ENCODE data around the gene RADIL.
"Not testable (repeated sequence)": the region's sequence is repeated elsewhere in the genome, so short reads cannot be mapped to it uniquely, and the experiment has no call there.

RADIL gene

GRCh38 chr7:4808026-4808425 lies 75.5 kb downstream of the RADIL start:
- no peak for DNase-seq

GRCh38 chr7:4807598-4808016 lies 75.9 kb downstream of the RADIL start:
- DNase-seq, result no peak

GRCh38 chr7:4806983-4807597 lies 76.4 kb downstream of the RADIL start:
- no peak for DNase-seq

GRCh38 chr7:4805984-4806300 lies 77.6 kb downstream of the RADIL start:
- DNase-seq, result no peak

GRCh38 chr7:4805110-4805983 lies 78.2 kb downstream of the RADIL start:
- peak; percentile 15 for DNase-seq

GRCh38 chr7:4803397-4804241 lies 79.9 kb downstream of the RADIL start:
- peak; percentile 17 for DNase-seq

GRCh38 chr7:4802577-4802976 lies 80.9 kb downstream of the RADIL start:
- DNase-seq, result not testable (repeated sequence)

GRCh38 chr7:4801839-4802231 lies 81.7 kb downstream of the RADIL start:
- no peak for DNase-seq

GRCh38 chr7:4800926-4801838 lies 82.3 kb downstream of the RADIL start:
- DNase-seq, result no peak

- DNase-seq, result no peak
Observed at GRCh38 chr7:4800487-4800886, 83.0 kb downstream of the RADIL start.

- peak; percentile 59 for DNase-seq
Observed at GRCh38 chr7:4799508-4800268, 83.8 kb downstream of the RADIL start.

GRCh38 chr7:4798706-4799235 lies 84.7 kb downstream of the RADIL start:
- DNase-seq, result no peak

- peak; percentile 55 for DNase-seq
Observed at GRCh38 chr7:4797858-4798705, 85.4 kb downstream of the RADIL start.

- DNase-seq, result no peak
Observed at GRCh38 chr7:4796453-4796852, 87.1 kb downstream of the RADIL start.

- DNase-seq, result no peak
Observed at GRCh38 chr7:4794591-4795350, 88.7 kb downstream of the RADIL start.

- not testable (repeated sequence) for DNase-seq
Observed at GRCh38 chr7:4794171-4794570, 89.3 kb downstream of the RADIL start.

- DNase-seq, result not testable (repeated sequence)
Observed at GRCh38 chr7:4793385-4793993, 90.0 kb downstream of the RADIL start.

GRCh38 chr7:4792537-4793126 lies 90.9 kb downstream of the RADIL start:
- DNase-seq, result peak; percentile 59

Data from right hindlimb (tissue), 1 donor.